ENCODE results near the gene VIM.

Gene VIM

GRCh38 chr10:17216901-17217395 is 11.1 kb upstream of the VIM start:
- TF ChIP-seq REST (IDR thresholded peaks at IDR 0.05; ENCODE audit: insufficient read depth in 1 of 2, low read depth in 2 of 2, low read length in 2 of 2) (no peak), POLR2AphosphoS5 (IDR thresholded peaks at IDR 0.05; ENCODE audit: low read depth, low read length) (no peak)

GRCh38 chr10:17217631-17218232 is 10.3 kb upstream of the VIM start:
- TF ChIP-seq TAF1 (IDR thresholded peaks at IDR 0.05; ENCODE audit: borderline replicate concordance, insufficient read depth, low read length), result no peak
- no peak for TF ChIP-seq POLR2AphosphoS5 (IDR thresholded peaks at IDR 0.05; ENCODE audit: low read depth, low read length)
- no peak for TF ChIP-seq FOXP2 (optimal IDR thresholded peaks at IDR 0.05; ENCODE audit: borderline replicate concordance, extremely low read depth, extremely low read length, insufficient read depth)
- no peak for TF ChIP-seq SIN3A (IDR thresholded peaks at IDR 0.05; ENCODE audit: borderline replicate concordance, insufficient read depth, low read length)
- TF ChIP-seq REST (IDR thresholded peaks at IDR 0.05; ENCODE audit: insufficient read depth in 1 of 2, low read depth in 2 of 2, low read length in 2 of 2), result no peak

- no peak for TF ChIP-seq REST (IDR thresholded peaks at IDR 0.05; ENCODE audit: insufficient read depth in 1 of 2, low read depth in 2 of 2, low read length in 2 of 2)
- TF ChIP-seq SIN3A (IDR thresholded peaks at IDR 0.05; ENCODE audit: borderline replicate concordance, insufficient read depth, low read length), result no peak
- no peak for TF ChIP-seq POLR2AphosphoS5 (IDR thresholded peaks at IDR 0.05; ENCODE audit: low read depth, low read length)
- no peak for TF ChIP-seq FOXP2 (optimal IDR thresholded peaks at IDR 0.05; ENCODE audit: borderline replicate concordance, extremely low read depth, extremely low read length, insufficient read depth)
- no peak for TF ChIP-seq TAF1 (IDR thresholded peaks at IDR 0.05; ENCODE audit: borderline replicate concordance, insufficient read depth, low read length)
Observed at GRCh38 chr10:17219024-17219423, 9.0 kb upstream of the VIM start.

GRCh38 chr10:17220652-17221100 is 7.4 kb upstream of the VIM start:
- TF ChIP-seq FOXP2 (optimal IDR thresholded peaks at IDR 0.05; ENCODE audit: borderline replicate concordance, extremely low read depth, extremely low read length, insufficient read depth) (no peak), SIN3A (IDR thresholded peaks at IDR 0.05; ENCODE audit: borderline replicate concordance, insufficient read depth, low read length) (no peak), POLR2AphosphoS5 (IDR thresholded peaks at IDR 0.05; ENCODE audit: low read depth, low read length) (no peak), REST (IDR thresholded peaks at IDR 0.05; ENCODE audit: insufficient read depth in 1 of 2, low read depth in 2 of 2, low read length in 2 of 2) (no peak), TAF1 (IDR thresholded peaks at IDR 0.05; ENCODE audit: borderline replicate concordance, insufficient read depth, low read length) (no peak)

- no peak for TF ChIP-seq REST (IDR thresholded peaks at IDR 0.05; ENCODE audit: insufficient read depth in 1 of 2, low read depth in 2 of 2, low read length in 2 of 2)
- TF ChIP-seq FOXP2 (optimal IDR thresholded peaks at IDR 0.05; ENCODE audit: borderline replicate concordance, extremely low read depth, extremely low read length, insufficient read depth), result no peak
- no peak for TF ChIP-seq TAF1 (IDR thresholded peaks at IDR 0.05; ENCODE audit: borderline replicate concordance, insufficient read depth, low read length)
- TF ChIP-seq POLR2AphosphoS5 (IDR thresholded peaks at IDR 0.05; ENCODE audit: low read depth, low read length), result no peak
- no peak for TF ChIP-seq SIN3A (IDR thresholded peaks at IDR 0.05; ENCODE audit: borderline replicate concordance, insufficient read depth, low read length)
Observed at GRCh38 chr10:17222329-17222728, 5.7 kb upstream of the VIM start.

All from PFSK-1 (cell line).